Activated T-helper 1 cell treated with anti-CD3 and anti-CD28 coated beads, Interleukin-12 subunit alpha, Interleukin-12 subunit beta, Interleukin-2, Interleukin-4 antibody, amounts not matched to agents 30 ng/mL and 10 ng/mL and 1 ng/mL, durations not matched to agents 14 hours and 24 hours and 36 hours (primary cell): ENCODE results near the gene LY6G6D. TPM values are rescaled to one million over a fixed set of nuclear protein-coding genes. Genes with fewer than 3 reads are reported as not detected.

Experiments used
- DNase-seq: peaks from one replicate; pipeline ENCODE4 v3.0.0; 2021; ENCODE audit warnings: low spot score
- H3K27ac Mint-ChIP-seq: one replicate; pipeline ENCODE4 v1.8.0; 2021; ENCODE audit warnings: mild to moderate bottlenecking, mixed read lengths
- H3K27me3 Mint-ChIP-seq: one replicate; pipeline ENCODE4 v1.8.0; 2022; ENCODE audit warnings: mild to moderate bottlenecking, moderate library complexity, mixed read lengths; ENCODE audit not compliant: insufficient read depth
- H3K36me3 Mint-ChIP-seq: one replicate; pipeline ENCODE4 v1.8.0; 2021; ENCODE audit warnings: low read depth, mixed read lengths
- H3K4me1 Mint-ChIP-seq: one replicate; pipeline ENCODE4 v1.8.0; 2021; ENCODE audit warnings: low read depth, mixed read lengths
- H3K4me3 Mint-ChIP-seq: one replicate; pipeline ENCODE4 v1.8.0; 2021; ENCODE audit warnings: mild to moderate bottlenecking, moderate library complexity, mixed read lengths
- H3K9me3 Mint-ChIP-seq: one replicate; pipeline ENCODE4 v1.8.0; 2021; ENCODE audit warnings: mixed read lengths
- intact Hi-C: fragments of 100-400 bp; cut with micrococcal nuclease; formaldehyde crosslinking; loops from one replicate; pipeline ENCODE4 v1.15.1; 2024
- total RNA-seq: library from RNA; stranded (reverse); gene quantifications from 2 replicates; pipeline ENCODE4 v1.2.3, GENCODE V29; 2022

The LY6G6D gene
- total RNA-seq, 1 donor from 2014 or later, result not detected

DNA sequence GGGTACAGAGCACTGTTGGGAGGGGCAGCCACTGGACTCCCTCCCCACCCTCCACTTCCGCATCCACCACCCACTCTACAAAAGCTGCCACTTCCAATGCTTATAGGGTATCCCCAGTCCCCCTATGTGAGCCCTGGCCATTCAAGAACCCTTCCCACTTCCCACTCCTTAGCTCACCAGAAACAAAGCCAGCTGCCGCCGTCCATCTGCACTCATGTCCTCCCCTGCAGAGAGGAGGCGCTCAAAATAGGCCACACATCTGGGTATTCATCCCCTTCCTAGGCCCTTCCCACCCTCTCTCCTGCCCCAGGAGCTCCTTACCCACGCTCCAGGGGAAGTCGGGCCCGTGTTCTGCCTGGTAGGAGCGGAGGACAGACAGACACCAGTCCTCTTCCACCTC is 27.8 kb upstream of the LY6G6D start:
- intact Hi-C loops, result no loop called here

DNA sequence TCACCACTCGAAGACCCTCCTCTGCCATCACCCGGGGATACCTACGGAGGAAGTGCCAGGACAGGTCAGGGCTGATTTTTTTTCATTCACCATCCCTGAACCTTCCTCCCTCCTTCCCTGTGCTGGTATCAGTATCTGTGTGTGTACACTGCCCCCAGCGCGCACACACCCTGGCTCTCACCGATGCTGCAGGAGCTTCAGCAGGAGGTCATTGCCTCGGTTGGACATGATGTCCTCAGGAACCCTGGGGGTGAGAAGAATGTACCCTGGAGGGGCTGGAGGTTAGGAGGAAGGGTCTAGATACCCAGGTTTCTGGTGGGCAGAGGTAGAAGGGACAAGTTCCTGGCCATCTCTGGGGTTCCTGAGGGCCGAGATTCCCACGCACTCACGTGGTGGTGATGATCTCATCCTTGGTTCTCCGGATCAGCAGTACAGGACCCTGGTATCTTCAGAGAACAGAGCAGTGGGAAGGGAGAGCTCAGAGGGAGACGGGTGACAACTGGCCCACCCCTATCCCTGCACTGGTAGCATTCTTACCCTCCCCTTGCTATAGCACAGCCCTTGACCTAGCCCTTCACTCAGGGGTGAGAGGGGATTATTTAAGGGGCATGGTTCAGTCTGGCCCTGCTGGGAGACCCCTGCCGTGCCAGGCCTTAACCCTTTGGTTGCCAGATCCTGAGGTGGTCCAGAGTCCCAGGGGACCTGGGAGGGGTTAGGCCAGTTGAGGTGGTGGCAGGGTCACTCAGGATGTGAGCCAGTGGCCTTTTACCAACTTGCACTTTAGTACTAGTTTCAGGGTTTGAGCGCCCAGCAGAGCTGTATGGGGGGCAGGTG is 27.1 kb upstream of the LY6G6D start:
- no peak overlapping the region for H3K4me3 Mint-ChIP-seq
- intact Hi-C loops, result no loop called here
- no peak for DNase-seq
- H3K36me3 Mint-ChIP-seq, result peaks cover 34% of the 10 kb centered on the region
- no peaks in the 10 kb centered on the region for H3K27me3 Mint-ChIP-seq
- H3K27ac Mint-ChIP-seq, result no peak overlapping the region
- H3K4me1 Mint-ChIP-seq, result peaks cover 10% of the 10 kb centered on the region
- H3K9me3 Mint-ChIP-seq, result no peaks in the 10 kb centered on the region

More for the DNA sequence above, 27.8 kb upstream of the LY6G6D start:
- H3K36me3 Mint-ChIP-seq, result peaks cover 29% of the 10 kb centered on the region
- DNase-seq, result no peak
- no peaks in the 10 kb centered on the region for H3K9me3 Mint-ChIP-seq
- H3K27me3 Mint-ChIP-seq, result no peaks in the 10 kb centered on the region
- H3K27ac Mint-ChIP-seq, result no peak overlapping the region
- H3K4me1 Mint-ChIP-seq, result peaks cover 10% of the 10 kb centered on the region
- H3K4me3 Mint-ChIP-seq, result no peak overlapping the region

DNA sequence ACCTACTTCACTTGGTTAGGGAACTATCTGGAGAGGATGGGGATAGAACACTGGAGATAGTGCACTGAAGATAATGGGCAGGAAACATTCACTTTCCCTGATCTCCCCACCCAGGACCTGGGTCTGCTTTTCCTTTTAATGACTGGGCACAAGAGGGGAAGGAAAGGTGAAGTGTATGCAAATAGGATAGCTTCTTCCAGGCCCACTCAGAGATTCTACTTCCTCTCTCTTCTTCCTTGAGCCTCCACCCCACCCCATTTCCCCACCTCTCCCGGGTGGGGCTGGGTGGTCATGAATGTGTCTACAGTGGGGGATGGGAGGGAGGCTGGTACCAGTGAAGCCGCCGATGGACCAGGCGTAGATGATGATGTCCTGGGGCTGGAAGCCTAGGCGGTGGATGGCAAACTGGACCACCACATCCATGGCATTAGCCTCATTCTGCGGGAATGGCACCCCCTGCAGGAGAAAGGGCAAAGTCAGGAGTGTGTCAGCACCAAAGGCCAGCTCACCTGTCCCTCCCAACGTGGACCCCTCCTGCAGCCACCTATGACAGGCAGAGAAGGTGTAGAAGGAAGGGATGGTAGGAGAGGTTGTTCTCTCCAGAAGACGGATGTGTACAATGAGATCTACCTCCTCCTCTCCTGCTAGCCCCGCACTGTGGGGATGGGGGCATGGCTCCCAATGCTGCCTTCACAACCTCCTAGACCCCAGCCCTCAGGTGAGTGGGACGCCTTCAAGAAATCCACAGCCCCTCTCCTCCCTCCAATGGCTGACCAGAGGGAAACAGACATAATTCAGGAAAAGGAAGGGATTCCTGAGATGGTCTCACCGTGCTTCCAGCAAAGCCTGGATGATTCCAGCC is 25.7 kb upstream of the LY6G6D start:
- intact Hi-C loops, result no loop called here
- Mint-ChIP-seq H3K4me3 (no peak overlapping the region), H3K9me3 (no peaks in the 10 kb centered on the region), H3K27ac (no peak overlapping the region), H3K36me3 (peaks cover 34% of the 10 kb centered on the region), H3K4me1 (peaks cover 10% of the 10 kb centered on the region), H3K27me3 (no peaks in the 10 kb centered on the region)
- no peak for DNase-seq

DNA sequence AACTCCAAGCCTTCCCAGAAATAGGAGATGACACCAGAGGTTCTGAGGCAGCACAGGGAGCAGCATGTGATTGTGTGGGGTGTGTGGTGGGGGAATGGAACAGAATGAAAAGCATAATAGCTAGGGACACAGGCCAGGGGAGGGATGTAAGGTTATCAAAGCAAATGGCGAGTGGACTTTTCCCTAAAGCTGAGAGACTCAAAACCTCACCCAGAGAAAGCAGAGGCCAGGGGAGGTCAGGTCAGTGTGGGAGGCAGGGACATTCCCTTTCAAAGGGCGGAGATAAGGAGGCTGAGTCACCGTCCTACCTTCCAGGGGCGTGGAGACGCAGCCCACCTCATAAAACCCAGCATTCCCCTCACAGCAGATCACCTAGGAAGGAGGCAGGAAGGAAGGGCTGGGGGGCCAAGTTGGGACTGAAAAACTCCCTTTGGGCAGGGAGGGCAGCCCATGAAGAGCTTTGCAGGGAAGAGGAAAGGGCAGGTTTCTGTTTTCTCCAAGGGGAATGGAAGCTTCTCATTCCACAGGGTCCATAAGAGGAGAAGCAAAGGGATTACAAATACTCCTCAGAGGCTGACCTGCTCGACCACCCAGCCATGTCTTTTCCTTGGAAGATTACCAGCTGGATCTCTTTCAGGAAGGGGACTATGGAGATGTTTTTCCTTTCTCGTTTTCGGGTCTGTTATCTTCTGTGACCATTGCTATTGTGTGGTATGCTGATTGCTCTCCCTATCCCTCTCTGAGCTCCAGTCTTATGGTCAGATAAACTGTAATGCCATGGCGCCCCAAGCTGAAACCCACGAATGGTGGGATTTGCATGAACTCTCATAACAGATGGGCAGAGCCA is 24.7 kb upstream of the LY6G6D start:
- H3K4me1 Mint-ChIP-seq, result peaks cover 10% of the 10 kb centered on the region
- H3K36me3 Mint-ChIP-seq, result peaks cover 36% of the 10 kb centered on the region
- H3K4me3 Mint-ChIP-seq, result no peak overlapping the region
- H3K9me3 Mint-ChIP-seq, result no peaks in the 10 kb centered on the region
- no peaks in the 10 kb centered on the region for H3K27me3 Mint-ChIP-seq
- no peak overlapping the region for H3K27ac Mint-ChIP-seq
- DNase-seq, result no peak
- intact Hi-C loops, result no loop called here

DNA sequence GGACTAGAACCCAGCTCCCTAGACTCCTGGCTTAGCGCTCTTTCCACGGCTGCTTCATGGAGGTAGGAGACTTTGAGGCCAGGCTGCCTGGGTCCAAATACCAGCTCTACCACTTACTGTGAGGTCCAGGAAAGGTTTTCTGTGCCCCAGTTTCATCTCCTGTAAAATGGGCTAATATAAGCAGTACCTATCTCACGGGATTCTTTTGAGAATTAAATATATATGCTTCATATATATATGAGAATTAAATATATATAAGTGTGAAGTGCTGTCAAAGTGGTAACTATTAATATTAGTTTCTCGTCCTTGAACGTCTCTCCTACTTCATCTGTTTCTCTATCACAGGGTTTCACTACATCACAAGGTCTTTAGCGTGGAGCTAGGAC is 24.1 kb upstream of the LY6G6D start:
- H3K9me3 Mint-ChIP-seq, result no peaks in the 10 kb centered on the region
- H3K36me3 Mint-ChIP-seq, result peaks cover 36% of the 10 kb centered on the region
- H3K4me3 Mint-ChIP-seq, result no peak overlapping the region
- H3K27ac Mint-ChIP-seq, result no peak overlapping the region
- H3K4me1 Mint-ChIP-seq, result peaks cover 10% of the 10 kb centered on the region
- intact Hi-C loops, result no loop called here
- DNase-seq, result no peak
- no peaks in the 10 kb centered on the region for H3K27me3 Mint-ChIP-seq

DNA sequence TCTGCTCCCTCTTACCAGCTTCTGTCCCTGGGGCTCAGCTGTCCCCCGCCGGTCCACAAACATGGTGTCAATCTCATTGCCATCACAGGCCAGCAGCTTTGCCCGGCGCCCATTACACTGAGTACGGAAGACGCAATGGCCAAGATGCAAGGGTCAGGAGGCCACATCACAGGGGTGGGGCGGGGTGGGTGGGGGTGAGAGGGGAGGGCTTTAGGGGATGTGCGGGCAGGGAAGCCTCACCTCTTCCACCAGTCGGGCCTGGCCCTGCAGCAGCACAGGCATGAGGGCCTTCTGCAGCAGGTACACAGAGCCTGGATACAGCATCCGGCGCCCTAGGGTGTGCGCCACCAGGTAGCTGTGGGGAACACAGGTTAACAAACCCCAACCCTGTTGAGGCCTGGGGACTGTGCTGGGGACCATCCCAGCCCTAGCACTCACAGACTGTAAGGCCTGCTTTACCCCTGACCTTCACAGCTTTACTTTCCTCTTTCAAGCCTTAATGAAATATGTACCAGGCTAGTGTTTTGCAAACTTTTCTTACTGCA is 23.5 kb upstream of the LY6G6D start:
- no peaks in the 10 kb centered on the region for H3K9me3 Mint-ChIP-seq

DNA sequence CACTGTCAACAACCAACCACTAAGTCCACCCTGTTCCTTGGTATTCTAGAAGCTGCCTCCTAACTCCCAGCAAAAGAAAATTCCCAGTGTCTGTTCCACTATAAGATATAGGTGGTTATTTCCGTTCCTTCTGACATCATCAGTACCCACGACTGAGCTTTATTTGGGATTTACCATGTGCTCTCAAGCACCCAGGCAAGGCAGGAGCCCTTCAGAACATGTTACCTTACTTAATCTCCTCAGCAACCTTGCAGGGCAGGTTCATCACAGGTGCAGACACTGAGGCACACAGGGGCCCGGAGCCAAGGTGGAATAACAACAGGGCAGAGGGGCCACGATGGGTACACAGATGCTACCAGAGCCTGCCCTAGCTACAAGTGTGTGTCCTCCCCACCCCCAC is 22.8 kb upstream of the LY6G6D start:
- no peaks in the 10 kb centered on the region for H3K27me3 Mint-ChIP-seq
- H3K9me3 Mint-ChIP-seq, result no peaks in the 10 kb centered on the region
- no peak overlapping the region for H3K4me3 Mint-ChIP-seq
- DNase-seq, result no peak
- H3K36me3 Mint-ChIP-seq, result peaks cover 35% of the 10 kb centered on the region
- H3K4me1 Mint-ChIP-seq, result peaks cover 13% of the 10 kb centered on the region
- intact Hi-C loops, result no loop called here
- H3K27ac Mint-ChIP-seq, result no peak overlapping the region

More for the DNA sequence above, 23.5 kb upstream of the LY6G6D start:
- Mint-ChIP-seq H3K4me3 (no peak overlapping the region), H3K36me3 (peaks cover 32% of the 10 kb centered on the region), H3K27me3 (no peaks in the 10 kb centered on the region), H3K27ac (no peak overlapping the region), H3K4me1 (peaks cover 10% of the 10 kb centered on the region)
- intact Hi-C loops, result no loop called here
- DNase-seq, result no peak

DNA sequence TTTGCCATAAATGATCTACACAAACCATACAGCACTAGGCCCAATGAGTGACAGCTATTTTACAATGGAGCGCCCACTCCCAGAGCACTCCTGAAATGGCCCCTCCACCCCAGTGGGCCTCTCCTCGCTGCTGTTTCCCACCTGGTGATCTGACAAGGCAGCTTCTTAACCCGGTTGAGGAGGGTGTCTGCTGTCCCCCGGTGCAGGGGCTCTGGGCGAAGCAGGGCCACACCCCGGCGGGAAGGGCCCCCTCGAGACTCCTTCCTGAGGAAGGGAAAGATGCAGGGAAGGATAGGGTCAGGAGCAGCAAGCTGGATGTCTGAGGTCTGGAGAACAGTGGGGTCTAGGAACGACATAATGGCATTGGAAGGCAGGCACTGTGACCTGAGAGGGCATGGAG is 22.3 kb upstream of the LY6G6D start:
- no peak for DNase-seq
- peaks cover 18% of the 10 kb centered on the region for H3K4me1 Mint-ChIP-seq
- intact Hi-C loops, result no loop called here
- no peak overlapping the region for H3K27ac Mint-ChIP-seq
- no peak overlapping the region for H3K4me3 Mint-ChIP-seq
- no peaks in the 10 kb centered on the region for H3K9me3 Mint-ChIP-seq
- peaks cover 35% of the 10 kb centered on the region for H3K36me3 Mint-ChIP-seq
- H3K27me3 Mint-ChIP-seq, result no peaks in the 10 kb centered on the region

DNA sequence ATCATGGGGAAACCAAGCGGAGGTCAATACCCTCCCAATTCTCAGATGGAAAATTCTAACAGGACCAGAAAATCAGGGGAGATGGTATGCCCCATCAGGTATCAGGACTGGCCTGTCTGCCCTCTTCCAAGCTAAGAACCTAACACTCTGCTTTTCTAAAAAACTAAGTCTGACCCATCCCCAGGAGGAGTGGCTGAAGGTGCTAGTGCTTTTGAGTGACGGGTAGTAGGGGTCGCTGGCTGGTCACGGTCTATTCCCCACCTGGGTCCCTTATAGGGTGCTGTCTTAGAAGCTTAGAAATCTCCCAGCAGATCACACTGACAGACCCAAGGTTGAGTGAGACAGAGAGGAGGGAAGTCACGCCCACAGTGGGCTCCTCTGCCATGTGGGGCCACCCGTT is 21.6 kb upstream of the LY6G6D start:
- Mint-ChIP-seq H3K36me3 (peaks cover 34% of the 10 kb centered on the region), H3K9me3 (no peaks in the 10 kb centered on the region), H3K27me3 (no peaks in the 10 kb centered on the region), H3K4me3 (no peak overlapping the region), H3K4me1 (peaks cover 22% of the 10 kb centered on the region), H3K27ac (no peak overlapping the region)
- intact Hi-C loops, result no loop called here
- DNase-seq, result no peak

DNA sequence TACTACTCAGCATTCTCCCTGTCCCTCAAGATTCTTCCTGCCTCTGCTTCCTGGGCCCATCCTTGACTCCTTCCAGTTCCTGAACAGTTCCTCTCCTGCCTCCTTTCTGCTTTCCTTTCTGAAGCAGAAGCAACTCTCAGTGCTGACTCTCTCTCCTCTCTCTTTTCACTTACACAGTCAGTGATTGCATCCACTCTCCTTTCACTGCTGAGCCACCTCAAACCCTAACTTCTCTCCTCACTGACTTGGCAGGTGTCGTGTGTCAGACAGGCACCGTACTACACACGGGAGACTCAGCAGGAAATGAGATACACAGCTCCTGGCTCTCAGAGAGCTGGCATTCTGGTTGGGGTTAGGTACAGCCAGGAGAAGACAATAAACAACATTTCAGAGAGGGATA is 17.6 kb upstream of the LY6G6D start:
- no peak for DNase-seq
- peaks cover 32% of the 10 kb centered on the region for H3K36me3 Mint-ChIP-seq
- H3K4me3 Mint-ChIP-seq, result peak overlapping the region; percentile 6

DNA sequence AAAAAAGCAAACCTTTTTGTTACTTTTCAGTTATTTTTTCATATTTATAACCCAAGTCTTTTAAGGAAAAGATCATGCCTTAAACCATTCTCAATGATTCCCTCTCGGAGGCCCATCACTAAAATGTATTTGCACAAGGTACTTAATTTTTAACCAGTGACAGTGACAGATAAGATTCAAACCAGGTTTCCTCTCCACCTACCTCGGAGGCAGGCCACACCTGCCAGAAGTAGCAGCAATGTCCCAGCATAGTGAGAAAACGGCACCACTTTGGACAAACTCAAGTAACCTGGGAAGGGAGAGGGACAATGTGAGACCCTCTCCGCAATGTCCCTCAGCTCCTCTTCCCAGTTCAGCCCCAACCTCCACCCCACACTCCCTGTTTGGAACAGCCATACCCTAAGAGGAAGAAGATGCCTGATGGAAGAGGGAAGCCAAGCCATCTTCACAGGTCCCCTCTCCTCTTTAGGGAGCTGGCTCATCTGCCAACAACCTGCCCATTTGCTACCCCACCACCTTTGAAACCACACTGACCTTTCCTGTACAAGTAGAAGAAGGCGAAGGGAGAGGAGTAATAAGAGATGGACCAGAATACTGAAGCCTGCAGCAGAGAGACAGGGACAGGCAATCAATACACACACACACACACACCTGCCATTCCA is 14.3 kb upstream of the LY6G6D start:
- Mint-ChIP-seq H3K27ac (peak overlapping the region; percentile 1), H3K4me3 (peak overlapping the region; percentile 98), H3K9me3 (no peaks in the 10 kb centered on the region), H3K27me3 (no peaks in the 10 kb centered on the region), H3K4me1 (peaks cover 34% of the 10 kb centered on the region), H3K36me3 (peaks cover 22% of the 10 kb centered on the region)
- no peak for DNase-seq
- intact Hi-C loops, result no loop called here

More for the DNA sequence above, 17.6 kb upstream of the LY6G6D start:
- intact Hi-C loops, result no loop called here
- Mint-ChIP-seq H3K27me3 (no peaks in the 10 kb centered on the region), H3K4me1 (peaks cover 29% of the 10 kb centered on the region), H3K27ac (peak overlapping the region; percentile 80), H3K9me3 (no peaks in the 10 kb centered on the region)
